CD4-positive, CD25-positive, alpha-beta regulatory T cell (primary cell): ENCODE results near the gene LHPP. TPM values are rescaled to one million over a fixed set of nuclear protein-coding genes. Genes with fewer than 3 reads are reported as not detected.
A peak's percentile ranks its signal among the peaks of the same experiment; 100 is the strongest.
"Not testable (repeated sequence)": the region's sequence is repeated elsewhere in the genome, so short reads cannot be mapped to it uniquely, and the experiment has no call there.

Experiments
- ATAC-seq, 2 donors: fragments of 150-1000 bp; cut with Tn5 transposase; one replicate each; pipeline ENCODE4 v1.10.0; 2021; ENCODE audit warnings: low read depth in 2 of 2, moderate number of reproducible peaks in 2 of 2, moderate library complexity in 1 of 2
- DNase-seq, 3 donors: peaks; one replicate each; pipeline versions ENCODE4 v3.0.0 to v3.0.0-alpha.2; 2012 to 2022; ENCODE audit warnings: mixed read lengths in 1 of 3
- H3K27ac ChIP-seq: one replicate; pipeline ENCODE4 v1.7.0; 2013; ENCODE audit warnings: mild to moderate bottlenecking, low read length; ENCODE audit not compliant: insufficient read depth, poor library complexity, severe bottlenecking
- H3K27me3 ChIP-seq: one replicate; pipeline ENCODE4 v1.7.0; 2013; ENCODE audit warnings: low read length; ENCODE audit not compliant: control insufficient read depth, insufficient read depth
- H3K36me3 ChIP-seq: one replicate; pipeline ENCODE4 v1.7.0; 2013; ENCODE audit warnings: mild to moderate bottlenecking, low read length, moderate library complexity; ENCODE audit not compliant: control insufficient read depth, insufficient read depth
- H3K4me1 ChIP-seq: 2 replicates; pipeline ENCODE4 v1.7.0; 2013; ENCODE audit warnings: mild to moderate bottlenecking, low read length; ENCODE audit not compliant: insufficient read depth, control insufficient read depth, poor library complexity, severe bottlenecking
- H3K4me3 ChIP-seq: one replicate; pipeline ENCODE4 v1.7.0; 2013; ENCODE audit warnings: low read depth, mild to moderate bottlenecking, low read length, moderate library complexity
- H3K9me3 ChIP-seq, 2 experiments: 1 replicate in 1 of 2; 2 replicates in 1 of 2; pipeline ENCODE4 v1.7.0; 2013; ENCODE audit warnings: low read length in 2 of 2, mild to moderate bottlenecking in 1 of 2, moderate library complexity in 1 of 2; ENCODE audit not compliant: control insufficient read depth in 2 of 2
- H3K27ac Mint-ChIP-seq, 3 donors: one replicate each; pipeline ENCODE4 v1.8.0; 2020 to 2022; ENCODE audit warnings: mild to moderate bottlenecking in 3 of 3, mixed read lengths in 3 of 3, moderate library complexity in 2 of 3
- H3K27me3 Mint-ChIP-seq: one replicate; pipeline ENCODE4 v1.8.0; 2022; ENCODE audit warnings: mild to moderate bottlenecking, mixed read lengths
- H3K36me3 Mint-ChIP-seq: one replicate; pipeline ENCODE4 v1.8.0; 2020; ENCODE audit warnings: mixed read lengths
- H3K4me1 Mint-ChIP-seq, 4 donors: one replicate each; pipeline ENCODE4 v1.8.0; 2020 to 2022; ENCODE audit warnings: mixed read lengths in 4 of 4, mild to moderate bottlenecking in 1 of 4
- H3K4me3 Mint-ChIP-seq, 4 donors: one replicate each; pipeline ENCODE4 v1.8.0; 2020 to 2022; ENCODE audit warnings: mild to moderate bottlenecking in 4 of 4, mixed read lengths in 4 of 4, moderate library complexity in 3 of 4
- H3K9me3 Mint-ChIP-seq, 7 donors: one replicate each; pipeline ENCODE4 v1.8.0; 2020 to 2022; ENCODE audit warnings: mixed read lengths in 7 of 7, mild to moderate bottlenecking in 3 of 7, moderate library complexity in 2 of 7
- polyA plus RNA-seq, 4 donors: library from polyadenylated mRNA; unstranded; fragments of 300-500 nt; fragmentation: Illumina TruSeq; gene quantifications; one replicate each; pipeline ENCODE4 v1.2.3, GENCODE V29; 2021
- total RNA-seq: library from RNA; stranded (reverse); gene quantifications from one replicate; pipeline ENCODE4 v1.2.3, GENCODE V29; 2022

The LHPP gene
- total and polyA plus RNA-seq, 5 donors from 2014 or later = 20.1 to 29.2 (median 25.0) TPM

DNA sequence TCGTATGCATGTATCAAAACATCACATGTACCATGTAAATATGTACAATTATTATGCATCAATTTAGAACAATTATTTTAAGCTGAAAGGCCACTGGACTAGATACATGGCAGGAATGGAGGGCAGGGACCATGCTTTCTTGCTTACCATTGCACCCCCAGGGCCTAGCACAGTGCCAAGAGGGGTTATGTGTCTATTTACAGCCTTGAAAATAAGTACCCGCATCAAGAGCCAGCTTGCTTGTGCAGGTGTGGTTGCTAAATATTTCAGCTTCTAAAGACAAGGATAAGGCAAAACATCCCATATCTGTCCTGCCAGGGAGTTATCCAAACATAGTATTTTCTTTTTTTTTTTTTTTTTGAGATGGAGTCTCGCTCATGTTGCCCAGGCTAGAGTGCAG, 28.2 kb upstream of the LHPP start:
- H3K27me3 ChIP-seq = peaks cover 2% of the 10 kb centered on the region
- Mint-ChIP-seq H3K4me3 (no peak overlapping the region), H3K27me3 (peaks cover 16% of the 10 kb centered on the region), H3K27ac (no peak overlapping the region), H3K4me1 (peaks cover 0 to 6% (median 0%) of the 10 kb centered on the region in 4 donors), H3K36me3 (no peaks in the 10 kb centered on the region), H3K9me3 (no peaks in the 10 kb centered on the region)
- no peaks in the 10 kb centered on the region for H3K9me3 ChIP-seq
- no peaks in the 10 kb centered on the region for H3K36me3 ChIP-seq
- H3K27ac ChIP-seq = no peak overlapping the region
- no peaks in the 10 kb centered on the region for H3K4me1 ChIP-seq
- ATAC-seq = no peak
- no peak overlapping the region for H3K4me3 ChIP-seq
- no peak for DNase-seq

DNA sequence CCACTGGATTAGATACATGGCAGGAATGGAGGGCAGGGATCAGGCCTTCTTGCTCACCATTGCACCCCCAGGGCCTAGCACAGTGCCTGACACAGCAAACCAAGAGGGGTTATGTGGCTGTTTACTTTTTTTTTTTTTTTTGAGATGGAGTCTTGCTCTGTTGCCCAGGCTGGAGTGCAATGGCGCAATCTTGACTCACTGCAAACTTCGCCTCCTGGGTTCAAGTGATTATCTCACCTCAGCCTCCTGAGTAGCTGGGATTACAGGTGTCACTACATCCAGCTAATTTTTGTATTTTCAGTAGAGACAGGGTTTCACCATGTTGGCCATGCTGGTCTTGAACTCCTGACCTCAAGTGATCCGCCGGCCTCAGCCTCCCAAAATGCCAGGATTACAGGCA, 25.9 kb upstream of the LHPP start:
- ATAC-seq, H3K9me3 Mint-ChIP-seq, H3K9me3 ChIP-seq, DNase-seq, H3K27me3 ChIP-seq, H3K36me3 Mint-ChIP-seq, H3K27ac ChIP-seq, H3K27ac Mint-ChIP-seq, H3K4me3 ChIP-seq, H3K4me1 Mint-ChIP-seq, H3K4me1 ChIP-seq, H3K36me3 ChIP-seq, H3K4me3 Mint-ChIP-seq: not testable (repeated sequence)
- H3K27me3 Mint-ChIP-seq = peaks cover 17% of the 10 kb centered on the region

- H3K36me3 ChIP-seq = no peaks in the 10 kb centered on the region
- Mint-ChIP-seq H3K27me3 (peaks cover 18% of the 10 kb centered on the region), H3K9me3 (no peaks in the 10 kb centered on the region), H3K27ac (no peak overlapping the region), H3K4me3 (no peak overlapping the region), H3K4me1 (peaks cover 0 to 6% (median 0%) of the 10 kb centered on the region in 4 donors), H3K36me3 (no peaks in the 10 kb centered on the region)
- DNase-seq (no peak), ATAC-seq (no peak)
- H3K9me3 ChIP-seq = no peaks in the 10 kb centered on the region
- H3K27me3 ChIP-seq = no peaks in the 10 kb centered on the region
- H3K27ac ChIP-seq = no peak overlapping the region
- no peak overlapping the region for H3K4me3 ChIP-seq
- H3K4me1 ChIP-seq = no peaks in the 10 kb centered on the region
These were observed 25.4 kb upstream of the LHPP start for GRCh38 chr10:124436191-124436638.

GRCh38 chr10:124441694-124442093, 19.9 kb upstream of the LHPP start:
- not testable (repeated sequence) for ATAC-seq, H3K4me1 Mint-ChIP-seq, H3K27ac Mint-ChIP-seq, H3K9me3 ChIP-seq, H3K4me3 ChIP-seq, H3K27ac ChIP-seq, H3K9me3 Mint-ChIP-seq, H3K4me1 ChIP-seq, H3K4me3 Mint-ChIP-seq, H3K36me3 ChIP-seq, DNase-seq, H3K36me3 Mint-ChIP-seq
- H3K27me3 Mint-ChIP-seq = peaks cover 55% of the 10 kb centered on the region
- H3K27me3 ChIP-seq = peaks cover 23% of the 10 kb centered on the region

- peaks cover 0 to 2% (median 0%) of the 10 kb centered on the region in 7 donors for H3K9me3 Mint-ChIP-seq
- peak overlapping the region in 2 of 4 donors; percentile 16 to 33 for H3K4me3 Mint-ChIP-seq
- no peaks in the 10 kb centered on the region for H3K36me3 ChIP-seq
- no peak overlapping the region for H3K27ac Mint-ChIP-seq
- DNase-seq (no peak), ATAC-seq (no peak)
- H3K27me3 ChIP-seq = peaks cover 39% of the 10 kb centered on the region
- no peak overlapping the region for H3K27ac ChIP-seq
- no peaks in the 10 kb centered on the region for H3K36me3 Mint-ChIP-seq
- H3K4me1 ChIP-seq = peaks cover 21% of the 10 kb centered on the region
- H3K4me3 ChIP-seq = no peak overlapping the region
- H3K27me3 Mint-ChIP-seq = peaks cover 87% of the 10 kb centered on the region
- H3K4me1 Mint-ChIP-seq = peaks cover 0 to 29% (median 11%) of the 10 kb centered on the region in 4 donors
- no peaks in the 10 kb centered on the region for H3K9me3 ChIP-seq
These were observed 14.5 kb upstream of the LHPP start for GRCh38 chr10:124446830-124447750.

DNA sequence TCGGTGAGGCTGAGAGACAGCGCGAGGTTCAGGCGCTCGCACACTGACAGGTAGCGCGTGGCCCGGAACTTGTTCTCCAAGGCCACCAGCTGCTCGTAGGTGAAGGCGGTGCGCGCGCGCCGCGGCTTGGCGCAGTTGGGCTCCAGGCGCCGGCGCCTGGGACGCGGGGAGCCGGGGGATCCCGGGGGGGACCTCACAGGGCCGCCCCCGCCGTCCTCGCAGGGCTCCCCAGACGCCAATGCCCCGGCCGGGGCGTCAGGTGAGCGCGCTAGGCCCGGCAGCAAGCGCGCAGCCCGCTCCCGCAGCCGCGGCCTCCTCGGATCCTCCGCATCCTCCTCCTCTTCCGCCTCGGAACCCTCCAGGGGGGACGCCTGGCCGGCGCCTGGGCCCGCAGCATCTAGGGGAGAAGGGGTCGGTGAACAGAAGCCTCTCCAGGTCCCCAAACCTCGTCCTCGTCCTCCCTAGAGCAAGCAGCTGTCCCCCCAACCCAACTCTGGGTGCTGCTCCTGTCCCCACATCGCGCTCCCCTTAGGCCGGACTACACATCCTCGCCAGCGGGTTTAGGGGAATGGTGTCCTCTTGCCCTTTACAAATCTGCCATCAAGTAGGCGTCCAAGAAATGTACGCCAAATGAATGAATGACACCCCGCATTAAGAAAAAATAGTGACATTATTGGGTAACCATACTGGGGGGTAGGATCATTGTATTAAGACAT, 13.7 kb upstream of the LHPP start:
- ATAC-seq (no peak), DNase-seq (no peak)
- Mint-ChIP-seq H3K36me3 (no peaks in the 10 kb centered on the region), H3K27me3 (peaks cover 89% of the 10 kb centered on the region), H3K27ac (no peak overlapping the region), H3K9me3 (peaks cover 0 to 2% (median 0%) of the 10 kb centered on the region in 7 donors), H3K4me3 (peak overlapping the region in 3 of 4 donors; percentile 64 to 68 (median 66)), H3K4me1 (peaks cover 0 to 29% (median 11%) of the 10 kb centered on the region in 4 donors)
- Histone ChIP-seq H3K27me3 (peaks cover 42% of the 10 kb centered on the region), H3K4me3 (no peak overlapping the region), H3K9me3 (no peaks in the 10 kb centered on the region), H3K4me1 (peaks cover 21% of the 10 kb centered on the region), H3K27ac (no peak overlapping the region), H3K36me3 (no peaks in the 10 kb centered on the region)

DNA sequence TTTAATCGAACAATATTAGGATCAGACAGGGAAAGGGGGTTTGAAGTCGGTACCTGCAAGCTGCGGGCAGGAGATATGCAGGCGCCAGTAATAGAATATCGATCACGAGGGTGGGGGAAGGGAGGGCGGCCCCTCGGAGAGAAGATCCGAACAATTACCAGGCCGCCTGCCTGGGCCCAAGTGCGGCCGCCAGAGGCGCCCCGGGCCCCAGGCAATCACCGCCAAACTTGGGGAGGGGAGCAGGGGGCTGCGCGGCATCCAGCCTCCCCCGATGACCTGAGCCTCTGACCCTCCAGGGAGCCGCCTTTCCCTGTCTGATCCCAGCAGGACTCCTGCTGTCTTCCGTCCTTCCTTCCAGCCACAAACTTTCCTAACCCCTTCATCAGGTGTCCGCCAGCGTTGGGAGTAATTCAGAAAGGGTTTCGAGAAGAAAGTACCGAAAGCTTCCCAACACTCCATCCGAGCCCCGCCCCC, 12.9 kb upstream of the LHPP start:
- no peak for DNase-seq
- ATAC-seq = no peak
- no peak overlapping the region for H3K4me3 ChIP-seq
- no peak overlapping the region for H3K27ac ChIP-seq
- no peaks in the 10 kb centered on the region for H3K36me3 ChIP-seq
- Mint-ChIP-seq H3K36me3 (no peaks in the 10 kb centered on the region), H3K4me3 (peak overlapping the region in 2 of 4 donors; percentile 66 to 68), H3K4me1 (peaks cover 0 to 29% (median 11%) of the 10 kb centered on the region in 4 donors), H3K27ac (peak overlapping the region in 1 of 3 donors; percentile 14), H3K27me3 (peaks cover 91% of the 10 kb centered on the region), H3K9me3 (peaks cover 0 to 2% (median 0%) of the 10 kb centered on the region in 7 donors)
- H3K9me3 ChIP-seq = no peaks in the 10 kb centered on the region
- H3K27me3 ChIP-seq = peaks cover 43% of the 10 kb centered on the region
- peaks cover 21% of the 10 kb centered on the region for H3K4me1 ChIP-seq
